GM18526 (cell line): ENCODE results near the gene CMTR1.

Source experiments
- POLR2A ChIP-seq: IDR thresholded peaks from 3 replicates; pipeline ENCODE4 v1.6.1; 2011; ENCODE audit not compliant: insufficient read length; ENCODE audit errors: extremely low read depth

The CMTR1 gene

GRCh38 chr6:37456816-37457560 is 24.0 kb downstream of the CMTR1 start:
- no peak for TF ChIP-seq POLR2A

GRCh38 chr6:37459981-37460800 is 27.2 kb downstream of the CMTR1 start:
- no peak for TF ChIP-seq POLR2A

- no peak for TF ChIP-seq POLR2A
These were observed 27.8 kb downstream of the CMTR1 start for GRCh38 chr6:37460805-37461204.

GRCh38 chr6:37463110-37463509 is 30.1 kb downstream of the CMTR1 start:
- TF ChIP-seq POLR2A, result no peak

- no peak for TF ChIP-seq POLR2A
These were observed 34.7 kb downstream of the CMTR1 start for GRCh38 chr6:37467718-37468117.

- TF ChIP-seq POLR2A, result no peak
These were observed 40.5 kb downstream of the CMTR1 start for GRCh38 chr6:37473364-37474095.

- TF ChIP-seq POLR2A, result no peak
These were observed 41.3 kb downstream of the CMTR1 start for GRCh38 chr6:37474316-37474715.

- TF ChIP-seq POLR2A, result no peak
These were observed 44.2 kb downstream of the CMTR1 start for GRCh38 chr6:37477191-37477590.

- TF ChIP-seq POLR2A, result no peak
These were observed 44.8 kb downstream of the CMTR1 start for GRCh38 chr6:37477656-37478435.

- TF ChIP-seq POLR2A, result no peak
These were observed 45.8 kb downstream of the CMTR1 start for GRCh38 chr6:37478827-37479226.

- no peak for TF ChIP-seq POLR2A
These were observed 46.3 kb downstream of the CMTR1 start for GRCh38 chr6:37479266-37479854.

GRCh38 chr6:37480118-37480736 is 47.2 kb downstream of the CMTR1 start:
- TF ChIP-seq POLR2A, result no peak

- no peak for TF ChIP-seq POLR2A
These were observed 48.0 kb downstream of the CMTR1 start for GRCh38 chr6:37480951-37481534.
